Measurements from ENCODE around the gene CBX1.

CBX1 gene

DNA sequence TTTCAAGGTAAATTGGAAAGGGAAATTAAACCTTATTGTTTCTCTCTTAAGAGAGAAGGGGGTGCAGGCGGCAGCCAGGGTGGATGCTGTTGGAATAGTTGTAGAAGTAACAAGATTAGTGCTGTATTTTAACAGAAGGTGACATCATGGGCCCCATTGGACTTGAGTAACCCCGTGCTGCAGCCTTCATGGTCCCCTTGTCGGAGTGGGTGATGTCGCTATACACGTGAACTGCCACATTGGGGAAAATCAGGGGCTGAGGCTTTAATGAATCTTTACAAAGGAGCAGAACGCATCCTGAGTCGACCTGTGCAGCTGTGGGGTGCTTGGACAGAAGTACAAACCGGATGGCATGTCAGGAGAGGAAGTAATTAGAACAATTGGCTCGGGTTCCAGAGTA, 9.5 kb upstream of the CBX1 start:
- no peaks in the 10 kb centered on the region for H3K9me2 ChIP-seq (replicated peaks; ENCODE audit: low read depth, low read length)
- peaks cover 15% of the 10 kb centered on the region; the same call in 1 of the 2 replicates for H3K36me3 ChIP-seq (ENCODE audit: insufficient read depth, low read length)
- no peaks in the 10 kb centered on the region; the same call in 1 of the 2 replicates for H3F3A ChIP-seq (ENCODE audit: low read depth)
- H3K79me2 ChIP-seq (ENCODE audit: insufficient read depth, low read length): peaks cover 64% of the 10 kb centered on the region
- H2AFZ ChIP-seq (ENCODE audit: low read length): no peak overlapping the region
- peaks cover 41% of the 10 kb centered on the region for H3K4me1 ChIP-seq (ENCODE audit: insufficient read depth, low read length, poor library complexity, severe bottlenecking)
- H3K9me3 ChIP-seq (ENCODE audit: insufficient read depth, low read depth, low read length): no peaks in the 10 kb centered on the region
- H3K27me3 ChIP-seq (ENCODE audit: insufficient read depth, low read length, poor library complexity, severe bottlenecking): no peaks in the 10 kb centered on the region
- H3K4me2 ChIP-seq (ENCODE audit: low read depth, low read length, poor library complexity, severe bottlenecking): peak overlapping the region; percentile 47
- peaks cover 4% of the 10 kb centered on the region for H4K20me1 ChIP-seq (ENCODE audit: insufficient read depth, low read length, poor library complexity, severe bottlenecking)
- H3K4me3 ChIP-seq (ENCODE audit: low read length, poor library complexity, severe bottlenecking): peak overlapping the region; percentile 30
- H3K9ac ChIP-seq (ENCODE audit: low read depth, low read length, poor library complexity, severe bottlenecking): peak overlapping the region; percentile 20
- TF ChIP-seq CTCF (conservative IDR thresholded peaks at IDR 0.05; ENCODE audit: low read length) (no peak), EZH2phosphoT487 (IDR thresholded peaks at IDR 0.05; ENCODE audit: borderline replicate concordance) (no peak)

DNA sequence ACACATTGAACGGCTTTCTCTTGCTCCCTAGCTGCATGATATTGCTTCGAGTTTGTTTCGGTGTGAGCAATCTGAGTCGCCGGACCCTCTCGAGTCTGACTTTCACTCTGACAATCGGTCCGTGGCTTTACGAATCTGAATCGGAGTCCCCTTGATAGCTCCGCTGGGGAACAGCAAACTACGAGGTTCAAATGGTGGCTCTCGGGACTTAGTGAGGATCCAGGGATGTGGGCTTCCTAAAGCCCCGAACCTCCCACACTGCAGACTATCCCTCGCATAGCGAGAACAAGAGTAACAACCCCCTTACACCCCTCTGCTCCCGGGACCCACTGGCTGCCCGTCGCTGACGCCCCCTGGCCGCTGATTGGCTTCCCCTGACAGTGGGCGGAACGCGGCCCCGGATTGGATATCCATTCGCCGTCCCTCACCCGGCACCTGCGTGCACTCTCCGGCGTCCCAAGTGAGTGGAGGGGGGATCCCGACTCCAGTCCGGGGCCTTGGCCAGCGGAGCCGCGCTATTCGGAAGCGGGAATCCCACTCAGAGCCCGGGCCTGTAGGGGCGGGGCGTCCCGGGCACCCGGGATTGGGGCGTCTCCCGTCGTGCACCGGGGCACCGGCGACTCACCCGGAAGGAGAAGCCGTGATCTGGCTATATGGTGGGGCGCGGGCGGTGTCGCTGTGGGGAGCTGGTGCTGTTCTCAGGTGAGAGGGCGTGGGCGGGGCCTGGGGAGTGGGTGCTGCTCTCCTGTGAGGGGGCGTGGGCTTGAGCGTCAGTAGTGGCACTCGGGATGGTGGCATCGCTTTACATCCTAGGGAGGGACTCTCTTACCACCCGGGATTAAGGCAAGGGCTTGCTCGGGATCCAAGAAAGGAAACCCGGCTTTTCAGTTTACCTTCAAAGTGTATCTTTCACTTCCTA, 6.1 kb upstream of the CBX1 start, which contains the start of gene SNX11:
SNX11 (plus strand) TSS at position 630 of the 919 bp plus-strand sequence. CDS start 4,278 bp downstream, outside the sequence.
- TF ChIP-seq CTCF (conservative IDR thresholded peaks at IDR 0.05; ENCODE audit: low read length) (no peak), EZH2phosphoT487 (IDR thresholded peaks at IDR 0.05; ENCODE audit: borderline replicate concordance) (no peak)
- peaks cover 4% of the 10 kb centered on the region for H4K20me1 ChIP-seq (ENCODE audit: insufficient read depth, low read length, poor library complexity, severe bottlenecking)
- peak within 1 kb of the TSS; percentile 96 for H3K4me2 ChIP-seq (ENCODE audit: low read depth, low read length, poor library complexity, severe bottlenecking)
- H3K9me3 ChIP-seq (ENCODE audit: insufficient read depth, low read depth, low read length): no peaks in the 10 kb centered on the region
- H3F3A ChIP-seq (ENCODE audit: low read depth): no peaks in the 10 kb centered on the region; the same call in 1 of the 2 replicates
- H2AFZ ChIP-seq (ENCODE audit: low read length): peak within 1 kb of the TSS; percentile 98
- H3K4me1 ChIP-seq (ENCODE audit: insufficient read depth, low read length, poor library complexity, severe bottlenecking): peaks cover 31% of the 10 kb centered on the region
- peak within 1 kb of the TSS; percentile 85 for H3K9ac ChIP-seq (ENCODE audit: low read depth, low read length, poor library complexity, severe bottlenecking)
- no peaks in the 10 kb centered on the region for H3K27me3 ChIP-seq (ENCODE audit: insufficient read depth, low read length, poor library complexity, severe bottlenecking)
- peaks cover 46% of the 10 kb centered on the region for H3K79me2 ChIP-seq (ENCODE audit: insufficient read depth, low read length)
- H3K9me2 ChIP-seq (replicated peaks; ENCODE audit: low read depth, low read length): no peaks in the 10 kb centered on the region
- H3K4me3 ChIP-seq (ENCODE audit: low read length, poor library complexity, severe bottlenecking): peak within 1 kb of the TSS; percentile 98
- H3K36me3 ChIP-seq (ENCODE audit: insufficient read depth, low read length): no peaks in the 10 kb centered on the region

- Histone ChIP-seq H3K27me3 (ENCODE audit: insufficient read depth, low read length, poor library complexity, severe bottlenecking) (no peaks in the 10 kb centered on the region), H3K9me2 (replicated peaks; ENCODE audit: low read depth, low read length) (no peaks in the 10 kb centered on the region), H3K36me3 (ENCODE audit: insufficient read depth, low read length) (no peaks in the 10 kb centered on the region), H3F3A (ENCODE audit: low read depth) (no peaks in the 10 kb centered on the region), H3K9me3 (ENCODE audit: insufficient read depth, low read depth, low read length) (no peaks in the 10 kb centered on the region), H3K4me1 (ENCODE audit: insufficient read depth, low read length, poor library complexity, severe bottlenecking) (peaks cover 28% of the 10 kb centered on the region), H3K4me2 (ENCODE audit: low read depth, low read length, poor library complexity, severe bottlenecking) (peak overlapping the region; percentile 96), H4K20me1 (ENCODE audit: insufficient read depth, low read length, poor library complexity, severe bottlenecking) (peaks cover 4% of the 10 kb centered on the region), H2AFZ (ENCODE audit: low read length) (peak overlapping the region; percentile 98), H3K9ac (ENCODE audit: low read depth, low read length, poor library complexity, severe bottlenecking) (peak overlapping the region; percentile 85), H3K4me3 (ENCODE audit: low read length, poor library complexity, severe bottlenecking) (peak overlapping the region; percentile 98), H3K79me2 (ENCODE audit: insufficient read depth, low read length) (peaks cover 40% of the 10 kb centered on the region)
- TF ChIP-seq CTCF (conservative IDR thresholded peaks at IDR 0.05; ENCODE audit: low read length) (no peak), EZH2phosphoT487 (IDR thresholded peaks at IDR 0.05; ENCODE audit: borderline replicate concordance) (no peak)
These were observed 5.5 kb upstream of the CBX1 start for GRCh38 chr17:48106802-48107136.
